Endometrium (tissue), 2 donors: ENCODE data around the gene AP4M1.
"Not testable (repeated sequence)": the region's sequence is repeated elsewhere in the genome, so short reads cannot be mapped to it uniquely, and the experiment has no call there.

ENCODE experiments used
- FAIRE-seq: peaks from 2 replicates; lab custom pipeline; 2012; peaks lifted over from hg19 to GRCh38; lab: Jason Lieb, UNC
- donor health status: control.
- donor health status: control.

The AP4M1 gene

DNA sequence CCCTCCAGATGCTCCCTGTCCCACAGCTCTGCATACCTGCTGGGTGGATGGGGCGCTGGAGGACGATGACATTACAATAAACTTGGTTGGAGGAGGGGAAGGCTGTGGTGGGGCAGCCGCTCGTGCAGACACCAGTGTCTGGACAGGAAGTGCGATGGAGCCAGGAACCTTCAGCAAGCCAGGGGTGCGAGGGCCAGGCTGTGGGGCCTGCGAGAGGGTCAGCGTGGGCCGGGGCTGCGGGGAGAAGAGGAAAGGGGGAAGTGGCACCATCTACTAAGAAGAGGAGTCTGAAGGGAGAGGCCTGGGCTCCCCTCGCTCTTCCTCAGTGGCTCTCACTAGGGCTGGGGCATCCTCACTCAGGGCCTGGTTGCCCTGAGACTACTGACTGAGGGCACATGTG lies 6.4 kb downstream of the AP4M1 start:
- no peak for FAIRE-seq

DNA sequence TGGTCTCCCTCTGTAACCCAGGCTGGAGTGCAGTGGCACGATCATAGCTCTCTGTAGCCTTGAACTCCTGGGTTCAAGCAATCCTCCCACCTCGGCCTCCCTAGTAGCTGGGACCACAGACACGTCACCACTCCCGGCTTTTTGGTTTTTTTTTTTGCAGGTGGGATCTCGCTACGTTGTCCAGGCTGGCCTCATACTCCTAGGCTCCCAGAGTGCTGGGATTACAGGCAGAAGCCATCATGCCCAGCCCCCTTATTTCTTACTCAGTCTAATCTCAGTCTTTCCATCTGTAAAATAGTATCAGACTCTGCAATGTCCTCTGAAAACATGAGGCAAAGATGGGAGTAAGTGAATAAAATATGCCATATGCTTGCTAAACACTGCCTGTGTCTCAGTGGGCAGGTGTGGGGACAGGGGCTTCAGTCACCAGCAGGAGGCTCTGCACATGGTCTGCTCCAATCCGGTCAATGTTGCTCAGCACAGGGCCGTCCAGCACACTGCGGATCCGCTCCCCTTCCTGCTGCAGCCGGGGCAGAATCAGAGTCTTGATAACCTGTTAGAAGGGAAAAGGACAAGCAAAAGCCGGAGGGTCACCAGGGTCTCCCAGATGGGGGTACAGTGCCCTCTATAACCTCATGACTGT lies 8.2 kb downstream of the AP4M1 start:
- no peak for FAIRE-seq

DNA sequence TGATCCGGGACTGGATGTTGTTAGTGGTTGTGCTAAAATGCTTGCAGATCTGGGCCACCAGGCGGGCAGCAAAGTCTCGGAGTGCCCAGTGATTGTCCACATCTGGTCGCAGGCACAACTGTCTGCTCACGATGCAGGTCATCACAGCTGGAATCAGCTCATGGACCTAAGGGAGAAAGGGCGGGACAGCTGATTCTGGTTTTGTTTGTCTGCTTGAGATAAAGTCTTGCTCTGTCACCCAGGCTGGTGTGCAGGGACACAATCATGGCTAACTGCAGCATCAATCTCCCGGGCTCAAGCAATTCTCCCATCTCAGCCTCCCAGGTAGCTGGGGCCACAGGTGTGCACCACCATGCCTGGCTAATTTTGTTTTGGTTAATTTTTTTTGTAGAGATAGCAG lies 9.7 kb downstream of the AP4M1 start:
- FAIRE-seq, result no peak

DNA sequence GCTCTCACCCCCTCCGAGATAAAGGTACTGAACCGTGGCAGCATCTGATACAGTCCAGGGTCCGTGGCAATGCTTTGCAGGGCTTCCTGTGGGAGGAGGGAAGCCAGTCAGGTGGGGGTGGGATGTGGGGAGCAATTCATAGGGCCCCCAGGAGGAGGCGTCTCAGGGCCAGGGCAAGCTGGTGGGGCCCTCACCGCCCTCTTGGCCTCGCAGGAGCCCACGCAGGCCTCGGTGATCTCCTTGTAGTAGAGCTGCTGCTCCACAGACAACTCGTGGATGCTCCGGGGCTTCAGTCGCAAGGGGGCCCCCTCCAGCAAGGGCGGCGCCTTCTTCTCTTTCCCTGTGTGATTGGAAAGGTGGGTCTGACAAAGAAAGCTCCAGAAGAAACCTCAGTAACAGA lies 10.5 kb downstream of the AP4M1 start:
- FAIRE-seq, result no peak

DNA sequence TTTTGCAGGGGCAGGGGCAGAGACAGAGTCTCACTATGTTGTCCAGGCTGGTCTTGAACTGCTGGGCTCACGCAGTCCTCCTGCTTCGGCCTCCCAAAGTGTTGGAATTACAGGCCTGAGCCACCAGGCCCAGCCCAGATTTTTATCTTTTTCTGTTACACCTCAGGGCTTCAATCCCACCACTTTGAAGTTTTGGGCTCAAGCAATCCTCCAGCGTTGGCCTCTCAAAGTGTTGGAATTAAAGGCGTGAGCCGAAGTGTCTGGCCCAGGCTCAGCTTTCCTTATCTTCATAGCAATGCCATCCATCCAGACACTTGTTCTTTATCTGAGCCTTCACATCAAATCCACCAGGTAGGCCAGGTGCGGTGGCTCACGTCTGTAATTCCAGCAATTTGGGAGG lies 13.6 kb downstream of the AP4M1 start:
- no peak for FAIRE-seq

DNA sequence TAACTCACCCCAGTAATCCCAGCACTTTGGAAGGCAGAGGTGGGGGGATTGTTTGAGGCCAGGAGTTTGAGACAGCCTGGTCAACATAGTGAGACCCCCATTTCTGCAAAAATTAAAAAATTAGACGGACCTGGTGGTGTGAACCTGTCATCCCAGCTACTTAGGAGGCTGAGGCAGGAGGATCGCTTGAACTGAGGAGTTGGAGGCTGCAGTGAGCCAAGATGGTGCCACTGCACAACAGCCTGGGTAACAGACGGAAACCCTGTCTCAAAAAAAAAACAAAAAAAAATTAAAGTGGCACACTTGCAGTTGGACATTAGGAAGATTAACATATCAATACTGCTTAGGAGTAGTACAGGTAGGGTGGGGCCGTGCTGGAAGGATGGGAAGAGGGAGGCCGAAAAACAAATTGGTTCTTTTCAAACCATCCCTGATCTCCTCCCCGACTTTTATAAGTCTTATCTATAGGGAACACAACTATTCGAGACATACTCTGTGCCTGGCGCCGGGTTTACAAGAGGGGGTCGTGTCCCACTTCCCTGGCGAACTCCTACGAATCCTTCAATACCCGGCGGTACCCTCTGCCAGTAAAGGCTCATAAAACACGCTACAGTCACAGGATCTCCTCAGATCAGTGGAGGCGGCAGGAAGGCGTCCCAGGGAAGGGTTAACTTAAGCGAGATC lies 17.1 kb downstream of the AP4M1 start:
- FAIRE-seq, result no peak

DNA sequence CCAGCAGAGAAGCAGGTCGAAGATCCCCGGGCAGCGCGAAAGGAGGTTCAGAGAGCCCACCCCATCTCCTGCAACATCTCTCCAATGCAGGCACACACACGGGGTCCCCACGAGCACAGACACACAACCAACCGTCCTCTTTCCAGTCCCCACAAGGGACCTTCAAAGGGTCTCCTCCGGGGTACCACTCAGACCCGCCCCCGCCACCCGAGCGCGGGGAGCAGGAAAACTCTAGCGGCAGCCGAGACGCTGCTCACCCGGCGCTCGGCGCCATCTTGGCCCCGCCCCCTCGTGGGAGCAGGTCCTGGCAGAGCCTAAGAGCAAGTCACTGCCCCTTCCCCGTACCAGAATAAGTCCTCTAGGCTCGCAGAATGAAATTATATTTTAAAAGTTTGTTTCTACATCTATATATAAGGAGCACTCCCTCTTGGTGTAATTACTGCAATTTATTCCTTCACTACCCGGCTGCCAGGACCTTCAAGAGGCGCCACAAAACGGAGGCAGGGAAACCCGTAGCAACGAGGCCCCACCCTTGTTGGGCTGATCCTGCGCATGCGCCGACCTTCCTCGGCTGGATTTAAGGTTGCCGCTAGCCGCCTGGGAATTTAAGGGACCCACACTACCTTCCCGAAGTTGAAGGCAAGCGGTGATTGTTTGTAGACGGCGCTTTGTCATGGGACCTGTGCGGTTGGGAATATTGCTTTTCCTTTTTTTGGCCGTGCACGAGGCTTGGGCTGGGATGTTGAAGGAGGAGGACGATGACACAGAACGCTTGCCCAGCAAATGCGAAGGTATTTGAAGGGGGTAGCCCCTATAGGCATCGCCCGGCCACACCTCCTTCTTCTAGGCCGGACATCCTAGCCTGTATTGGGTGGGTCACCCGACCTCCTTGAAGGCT lies 17.9 kb downstream of the AP4M1 start, which contains the start of the genes CNPY4 and TAF6:
CNPY4 (plus strand) TSS at position 563 of the 898 bp plus-strand sequence; CDS start at position 674, 111 bp downstream.
TAF6 (minus strand) TSS at position 287 of the 898 bp plus-strand sequence. CDS start 5,149 bp downstream, outside the sequence.
- FAIRE-seq, result no peak

DNA sequence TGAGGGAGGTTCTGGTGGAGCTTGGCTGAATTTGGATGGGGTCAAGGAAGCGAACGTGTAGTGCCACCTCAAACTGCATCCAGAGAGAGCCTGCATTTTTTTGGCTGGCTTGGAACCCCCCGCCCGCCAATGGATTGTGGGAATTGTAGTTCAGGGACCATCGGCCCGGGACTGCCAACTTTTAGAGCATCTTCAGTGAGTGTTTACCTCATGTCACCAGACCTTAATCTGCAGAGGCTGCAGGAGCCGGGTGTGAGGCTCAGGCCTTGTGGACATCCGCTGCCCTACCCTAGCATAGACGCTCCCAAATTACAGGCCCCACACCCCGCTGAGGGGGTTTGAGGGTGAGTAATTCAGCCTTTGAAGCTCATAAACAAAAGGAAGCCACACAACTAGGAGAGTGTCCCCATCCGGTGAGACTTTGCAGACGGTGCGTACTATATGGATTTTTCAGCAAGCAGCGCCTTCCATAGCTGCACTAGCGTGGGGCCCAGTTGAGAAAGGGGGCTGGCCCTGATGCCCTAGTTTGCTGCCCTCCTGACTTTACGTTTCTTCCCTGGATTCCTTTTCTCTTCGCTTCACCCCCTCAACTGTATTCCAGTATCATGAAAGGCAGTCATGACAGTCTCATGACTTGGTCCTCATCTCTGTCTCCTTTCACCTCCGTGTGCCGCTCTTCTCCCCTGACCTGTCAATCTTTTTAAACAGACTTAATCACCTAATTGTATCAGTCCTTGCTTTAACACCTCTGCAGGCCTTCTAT lies 18.7 kb downstream of the AP4M1 start:
- FAIRE-seq, result no peak

DNA sequence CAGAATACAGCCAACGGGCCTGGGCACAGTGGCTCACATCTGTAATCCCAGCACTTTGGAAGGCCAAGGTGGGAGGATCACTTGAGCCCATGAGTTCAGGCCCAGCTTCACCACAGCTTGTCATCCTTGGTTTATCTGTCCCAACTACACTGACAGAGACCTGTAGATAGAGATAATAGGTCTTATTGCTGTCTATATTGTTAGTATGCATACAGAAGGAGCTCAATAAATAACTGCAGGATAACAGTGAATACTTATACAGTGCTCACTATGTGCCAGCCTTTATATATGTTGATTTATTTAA lies 19.2 kb downstream of the AP4M1 start:
- FAIRE-seq, result no peak

DNA sequence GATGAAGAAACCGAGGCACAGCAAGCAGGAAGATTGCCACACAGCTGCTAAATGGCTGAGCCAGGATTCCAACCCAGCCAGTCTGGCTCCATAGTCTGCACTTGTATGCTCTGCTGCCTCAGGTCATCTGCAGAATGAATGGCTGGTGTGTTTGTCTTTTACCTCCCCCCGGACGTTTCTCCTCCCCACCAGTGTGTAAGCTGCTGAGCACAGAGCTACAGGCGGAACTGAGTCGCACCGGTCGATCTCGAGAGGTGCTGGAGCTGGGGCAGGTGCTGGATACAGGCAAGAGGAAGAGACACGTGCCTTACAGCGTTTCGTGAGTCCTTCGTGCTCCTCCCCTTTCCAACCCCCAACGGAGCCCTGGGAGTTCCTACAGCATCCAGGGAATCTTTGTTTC lies 20.6 kb downstream of the AP4M1 start:
- no peak for FAIRE-seq

DNA sequence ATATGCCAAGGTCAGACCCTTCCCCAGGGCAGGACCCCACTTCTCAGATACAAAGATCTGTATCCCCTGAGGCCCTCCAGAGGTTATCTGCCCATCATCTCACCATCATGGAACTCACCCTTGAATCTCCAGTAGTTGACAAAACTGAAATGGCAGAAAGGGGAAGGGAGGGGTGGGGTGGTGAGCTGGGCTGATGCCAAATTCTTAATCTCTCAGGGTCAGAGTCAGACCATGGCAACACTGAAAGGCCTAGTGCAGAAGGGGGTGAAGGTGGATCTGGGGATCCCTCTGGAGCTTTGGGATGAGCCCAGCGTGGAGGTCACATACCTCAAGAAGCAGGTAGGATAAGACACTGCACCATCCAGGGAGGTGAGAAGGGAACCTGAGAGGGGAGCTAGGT lies 21.1 kb downstream of the AP4M1 start:
- no peak for FAIRE-seq

DNA sequence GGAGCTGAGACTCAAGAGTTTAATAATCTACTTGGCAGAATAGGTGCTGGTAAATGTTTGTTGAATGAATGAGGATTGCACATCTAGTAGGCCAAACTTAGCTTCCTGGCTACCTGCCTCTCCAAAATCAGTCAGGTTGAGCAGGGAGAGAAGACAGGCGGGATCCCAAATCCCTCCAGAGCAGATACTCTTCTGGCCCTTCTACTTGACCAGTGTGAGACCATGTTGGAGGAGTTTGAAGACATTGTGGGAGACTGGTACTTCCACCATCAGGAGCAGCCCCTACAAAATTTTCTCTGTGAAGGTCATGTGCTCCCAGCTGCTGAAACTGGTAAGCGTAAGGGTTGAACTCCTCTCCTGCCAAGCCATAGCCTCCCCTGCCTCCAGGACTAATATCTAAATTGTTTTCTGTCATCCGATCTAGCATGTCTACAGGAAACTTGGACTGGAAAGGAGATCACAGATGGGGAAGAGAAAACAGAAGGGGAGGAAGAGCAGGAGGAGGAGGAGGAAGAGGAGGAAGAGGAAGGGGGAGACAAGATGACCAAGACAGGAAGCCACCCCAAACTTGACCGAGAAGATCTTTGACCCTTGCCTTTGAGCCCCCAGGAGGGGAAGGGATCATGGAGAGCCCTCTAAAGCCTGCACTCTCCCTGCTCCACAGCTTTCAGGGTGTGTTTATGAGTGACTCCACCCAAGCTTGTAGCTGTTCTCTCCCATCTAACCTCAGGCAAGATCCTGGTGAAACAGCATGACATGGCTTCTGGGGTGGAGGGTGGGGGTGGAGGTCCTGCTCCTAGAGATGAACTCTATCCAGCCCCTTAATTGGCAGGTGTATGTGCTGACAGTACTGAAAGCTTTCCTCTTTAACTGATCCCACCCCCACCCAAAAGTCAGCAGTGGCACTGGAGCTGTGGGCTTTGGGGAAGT lies 23.1 kb downstream of the AP4M1 start:
- no peak for FAIRE-seq

DNA sequence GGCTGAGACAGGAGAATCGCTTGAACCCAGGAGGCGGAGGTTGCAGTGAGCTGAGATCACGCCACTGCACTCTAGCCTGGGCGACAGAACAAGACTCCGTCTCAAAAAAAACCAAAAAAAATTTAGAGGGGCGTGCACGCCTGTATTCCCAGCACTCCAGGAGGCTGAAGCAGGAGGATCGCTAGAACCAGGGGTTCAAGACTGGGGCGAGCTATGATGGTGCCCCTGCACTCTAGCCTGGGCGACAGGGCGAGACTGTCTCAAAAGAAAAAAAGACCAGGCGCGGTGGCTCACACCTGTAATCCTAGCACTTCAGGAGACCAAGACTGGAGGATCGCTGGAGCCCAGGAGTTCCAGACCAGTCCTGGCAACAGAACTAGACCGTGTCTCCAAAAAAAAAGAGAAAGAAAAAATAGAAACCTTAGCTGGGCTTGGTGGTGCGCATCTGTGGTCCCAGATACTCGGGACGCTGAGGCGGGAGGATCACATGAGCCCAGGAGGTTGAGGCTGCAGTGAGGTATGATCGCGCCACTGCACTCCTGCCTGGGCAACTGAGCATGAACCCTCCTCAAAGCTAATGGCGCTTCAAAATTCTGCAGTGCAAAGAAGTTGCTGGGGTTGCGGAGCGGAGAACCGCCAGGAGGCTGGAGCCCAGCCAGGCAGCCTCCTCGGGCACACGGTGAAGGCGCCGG lies 24.9 kb downstream of the AP4M1 start:
- FAIRE-seq, result no peak

DNA sequence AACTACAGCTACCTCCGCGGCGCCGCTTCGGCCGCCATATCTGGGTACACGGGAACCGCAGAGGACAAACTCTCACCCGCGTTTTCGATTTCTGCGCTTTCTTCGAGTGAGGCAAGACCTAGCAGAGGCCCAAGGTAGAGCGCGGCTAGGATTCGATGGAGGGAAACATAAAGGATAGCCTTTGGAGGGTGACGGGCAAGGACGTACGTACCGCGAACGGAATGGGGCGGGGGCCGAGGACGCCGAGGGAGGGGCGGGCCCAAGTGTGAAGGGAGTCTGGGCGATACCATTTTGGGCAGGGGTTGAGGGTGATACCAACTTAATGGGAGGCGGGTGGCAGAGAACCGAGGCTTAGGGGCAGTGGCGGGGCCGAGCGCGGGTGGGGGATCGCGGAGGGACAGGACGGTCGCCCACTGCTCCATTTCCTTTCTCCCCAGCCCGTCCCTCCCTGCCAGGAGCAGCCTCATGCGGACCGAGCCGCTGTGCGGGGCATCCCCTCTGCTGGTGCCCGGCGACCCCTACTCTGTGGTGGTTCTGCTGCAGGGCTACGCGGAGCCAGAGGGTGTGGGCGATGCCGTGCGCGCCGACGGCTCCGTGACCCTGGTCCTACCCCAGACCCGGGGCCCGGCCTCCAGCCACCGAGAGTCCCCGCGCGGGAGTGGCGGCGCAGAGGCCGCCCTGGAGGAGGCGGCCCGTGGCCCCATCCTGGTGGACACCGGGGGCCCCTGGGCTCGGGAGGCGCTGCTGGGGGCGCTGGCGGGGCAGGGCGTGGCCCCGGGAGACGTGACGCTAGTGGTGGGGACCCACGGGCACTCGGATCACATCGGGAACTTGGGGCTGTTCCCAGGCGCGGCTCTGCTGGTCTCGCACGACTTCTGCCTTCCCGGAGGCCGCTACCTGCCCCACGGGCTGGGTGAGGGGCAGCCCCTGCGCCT lies 25.8 kb downstream of the AP4M1 start, which contains the start of gene MBLAC1:
MBLAC1 (plus strand) TSS at position 37 of the 935 bp plus-strand sequence; CDS start at position 466, 429 bp downstream.
- no peak for FAIRE-seq

DNA sequence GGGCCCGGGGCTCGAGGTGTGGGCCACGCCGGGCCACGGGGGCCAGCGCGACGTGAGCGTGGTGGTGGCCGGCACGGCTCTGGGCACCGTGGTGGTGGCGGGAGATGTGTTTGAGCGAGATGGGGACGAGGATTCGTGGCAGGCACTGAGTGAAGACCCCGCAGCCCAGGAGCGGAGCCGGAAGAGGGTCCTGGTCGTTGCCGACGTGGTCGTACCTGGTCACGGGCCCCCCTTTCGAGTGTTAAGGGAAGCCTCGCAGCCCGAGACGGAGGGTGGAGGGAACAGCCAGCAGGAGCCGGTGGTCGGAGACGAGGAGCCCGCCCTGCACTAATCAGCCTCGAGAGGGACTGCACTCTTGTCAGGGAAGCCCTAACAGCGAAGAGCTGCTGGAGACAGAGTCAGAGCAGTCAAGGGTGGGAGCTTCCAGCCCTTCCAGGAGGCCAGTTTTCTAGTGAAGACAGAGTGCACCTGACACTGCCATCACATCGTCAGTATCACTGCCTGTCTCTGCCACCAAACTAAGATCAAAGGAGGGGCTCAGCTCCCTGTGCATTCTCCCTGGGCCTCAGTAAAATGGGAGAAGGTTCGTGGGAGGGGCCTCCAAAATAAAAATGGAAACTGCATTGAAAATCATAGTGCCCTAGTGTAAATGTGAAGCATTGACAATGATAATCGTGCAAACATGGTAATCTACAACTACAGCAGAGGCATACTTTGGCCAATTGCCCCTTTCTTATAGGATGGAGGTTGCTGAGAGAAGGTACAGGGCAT lies 26.6 kb downstream of the AP4M1 start:
- no peak for FAIRE-seq

DNA sequence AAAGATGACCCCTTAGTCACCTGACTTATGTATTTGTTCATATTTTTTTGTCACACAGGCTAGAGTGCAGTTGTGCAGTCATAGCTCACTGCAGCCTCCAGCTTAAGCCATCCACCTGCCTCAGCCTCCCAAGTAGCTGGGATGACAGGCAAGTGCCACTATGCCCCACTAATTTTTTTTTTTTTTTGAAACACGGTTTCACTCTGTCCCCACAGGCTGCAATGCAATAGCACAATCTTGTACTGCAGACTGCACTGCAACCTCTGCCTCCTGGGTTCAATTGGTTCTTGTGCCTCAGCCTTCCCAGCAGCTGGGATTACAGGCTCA lies 27.2 kb downstream of the AP4M1 start:
- no peak for FAIRE-seq

DNA sequence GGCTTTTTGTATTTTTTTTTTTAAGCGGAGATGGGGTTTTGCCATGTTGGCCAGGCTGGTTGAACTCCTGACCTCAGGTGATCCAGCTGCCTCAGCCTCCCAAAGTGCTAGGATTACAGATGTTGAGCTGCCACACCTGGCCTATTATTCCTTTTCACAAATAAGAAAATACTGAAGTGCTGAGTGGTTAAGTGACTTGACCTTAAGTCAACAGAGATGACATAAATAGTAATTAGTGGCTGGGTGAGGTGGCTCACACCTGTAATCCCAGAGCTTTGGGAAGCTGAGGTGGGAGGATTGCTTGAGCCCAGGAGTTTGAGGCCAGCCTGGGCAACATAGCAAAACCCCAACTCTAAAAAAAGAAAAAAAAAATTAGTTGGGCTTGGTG lies 28.8 kb downstream of the AP4M1 start:
- FAIRE-seq, result not testable (repeated sequence)

DNA sequence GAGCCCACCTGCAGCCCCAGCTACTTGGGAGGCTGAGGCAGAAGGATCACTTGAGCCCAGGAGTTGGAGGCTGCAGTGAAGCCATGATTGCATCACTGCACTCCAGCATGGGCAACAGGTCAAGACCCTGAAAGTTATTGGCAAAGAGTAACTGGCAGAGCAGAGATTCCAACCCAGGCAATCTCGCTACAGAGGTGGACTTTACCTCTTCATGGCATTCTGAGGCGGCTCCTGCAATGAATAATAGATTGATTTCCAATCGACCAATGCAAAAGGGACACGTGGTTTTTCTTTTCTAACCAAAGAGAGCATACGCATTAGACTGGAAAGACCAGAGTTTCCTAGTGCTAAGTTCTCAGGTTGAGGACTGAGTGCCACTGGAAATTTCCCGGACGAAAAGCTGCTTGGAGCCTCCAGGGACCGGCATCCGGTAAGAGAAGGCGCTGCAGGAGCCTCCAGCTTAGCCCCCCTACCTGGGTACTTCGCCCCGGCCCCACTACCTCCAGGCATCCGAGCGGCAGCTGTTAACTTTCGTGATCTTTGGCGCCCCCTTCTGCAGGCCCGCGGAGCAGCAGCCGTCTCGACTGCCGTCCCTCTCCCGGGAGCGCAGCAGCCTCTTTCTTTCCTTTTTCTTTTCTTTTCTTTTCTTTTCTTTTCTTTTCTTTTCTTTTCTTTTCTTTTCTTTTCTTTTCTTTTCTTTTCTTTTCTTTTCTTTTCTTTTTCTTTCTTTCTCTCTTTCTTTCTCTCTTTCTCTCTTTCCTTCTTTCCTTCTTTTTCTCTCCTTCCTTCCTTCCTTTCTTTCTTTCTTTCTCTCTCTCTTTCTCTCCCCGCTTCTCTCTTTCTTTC lies 29.4 kb downstream of the AP4M1 start:
- FAIRE-seq, result no peak
